ENCODE data around the gene MYO1C. TPM values are rescaled to one million over a fixed set of nuclear protein-coding genes. Genes with fewer than 3 reads are reported as not detected.

MYO1C gene
- total RNA-seq, 1 experiment from 2014 or later, result 171 TPM

DNA sequence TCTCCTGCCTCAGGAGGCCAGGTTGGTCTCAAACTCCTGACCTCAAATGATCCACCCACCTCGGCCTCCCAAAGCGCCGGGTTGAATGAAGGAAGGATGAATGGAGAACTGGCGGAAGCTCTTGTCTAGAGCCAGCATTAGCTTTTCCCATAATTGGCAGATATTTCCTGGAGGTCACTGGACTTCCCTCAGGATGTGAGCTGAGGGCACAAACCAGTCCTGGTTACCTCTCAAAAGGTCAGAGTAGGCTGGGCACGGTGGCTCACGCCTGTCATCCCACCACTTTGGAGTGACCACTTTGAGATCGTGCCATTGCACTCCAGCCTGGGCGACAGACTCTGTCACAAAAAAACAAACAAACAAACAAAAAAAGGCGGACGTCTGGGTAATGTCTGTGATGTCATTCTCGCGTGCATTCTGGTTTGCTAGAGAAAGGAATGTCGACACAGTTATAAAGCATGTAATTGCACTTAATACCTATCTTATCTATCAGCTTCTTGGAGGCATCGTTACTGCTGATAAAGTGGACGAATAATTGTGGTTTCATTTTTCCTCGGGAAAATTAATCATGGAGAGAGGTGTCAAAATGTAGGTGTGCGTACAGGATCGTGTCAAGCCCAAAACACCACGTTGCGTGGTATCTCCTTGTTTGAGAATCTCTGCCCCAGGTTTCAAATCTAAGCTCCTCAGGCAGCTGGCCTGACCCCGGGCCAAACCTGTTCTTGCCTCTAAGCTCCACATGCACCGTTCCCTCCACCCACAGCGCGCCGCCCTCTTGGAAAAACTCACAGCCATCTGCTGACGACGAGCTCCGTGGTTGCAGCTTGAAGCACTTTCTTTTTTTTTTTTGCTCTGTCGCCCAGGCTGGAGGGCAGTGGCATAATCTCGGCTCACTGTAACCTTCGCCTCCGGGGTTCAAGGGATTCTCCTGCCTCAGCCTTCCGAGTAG lies 30.0 kb downstream of the MYO1C start:
- TF ChIP-seq, protein P1, sequence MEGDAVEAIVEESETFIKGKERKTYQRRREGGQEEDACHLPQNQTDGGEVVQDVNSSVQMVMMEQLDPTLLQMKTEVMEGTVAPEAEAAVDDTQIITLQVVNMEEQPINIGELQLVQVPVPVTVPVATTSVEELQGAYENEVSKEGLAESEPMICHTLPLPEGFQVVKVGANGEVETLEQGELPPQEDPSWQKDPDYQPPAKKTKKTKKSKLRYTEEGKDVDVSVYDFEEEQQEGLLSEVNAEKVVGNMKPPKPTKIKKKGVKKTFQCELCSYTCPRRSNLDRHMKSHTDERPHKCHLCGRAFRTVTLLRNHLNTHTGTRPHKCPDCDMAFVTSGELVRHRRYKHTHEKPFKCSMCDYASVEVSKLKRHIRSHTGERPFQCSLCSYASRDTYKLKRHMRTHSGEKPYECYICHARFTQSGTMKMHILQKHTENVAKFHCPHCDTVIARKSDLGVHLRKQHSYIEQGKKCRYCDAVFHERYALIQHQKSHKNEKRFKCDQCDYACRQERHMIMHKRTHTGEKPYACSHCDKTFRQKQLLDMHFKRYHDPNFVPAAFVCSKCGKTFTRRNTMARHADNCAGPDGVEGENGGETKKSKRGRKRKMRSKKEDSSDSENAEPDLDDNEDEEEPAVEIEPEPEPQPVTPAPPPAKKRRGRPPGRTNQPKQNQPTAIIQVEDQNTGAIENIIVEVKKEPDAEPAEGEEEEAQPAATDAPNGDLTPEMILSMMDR (IDR thresholded peaks at IDR 0.05; ENCODE audit: insufficient read depth in 1 of 2, low read depth in 1 of 2, low read length in 1 of 2, severe bottlenecking in 1 of 2, unreplicated experiment in 1 of 2), result no peak
- POLR2A ChIA-PET, result interaction anchor here (0.6 to 1.2 kb wide), 3 partner anchors 11 to 97 kb away, joined by 3 read pairs; no protein-coding TSS in a partner anchor

DNA sequence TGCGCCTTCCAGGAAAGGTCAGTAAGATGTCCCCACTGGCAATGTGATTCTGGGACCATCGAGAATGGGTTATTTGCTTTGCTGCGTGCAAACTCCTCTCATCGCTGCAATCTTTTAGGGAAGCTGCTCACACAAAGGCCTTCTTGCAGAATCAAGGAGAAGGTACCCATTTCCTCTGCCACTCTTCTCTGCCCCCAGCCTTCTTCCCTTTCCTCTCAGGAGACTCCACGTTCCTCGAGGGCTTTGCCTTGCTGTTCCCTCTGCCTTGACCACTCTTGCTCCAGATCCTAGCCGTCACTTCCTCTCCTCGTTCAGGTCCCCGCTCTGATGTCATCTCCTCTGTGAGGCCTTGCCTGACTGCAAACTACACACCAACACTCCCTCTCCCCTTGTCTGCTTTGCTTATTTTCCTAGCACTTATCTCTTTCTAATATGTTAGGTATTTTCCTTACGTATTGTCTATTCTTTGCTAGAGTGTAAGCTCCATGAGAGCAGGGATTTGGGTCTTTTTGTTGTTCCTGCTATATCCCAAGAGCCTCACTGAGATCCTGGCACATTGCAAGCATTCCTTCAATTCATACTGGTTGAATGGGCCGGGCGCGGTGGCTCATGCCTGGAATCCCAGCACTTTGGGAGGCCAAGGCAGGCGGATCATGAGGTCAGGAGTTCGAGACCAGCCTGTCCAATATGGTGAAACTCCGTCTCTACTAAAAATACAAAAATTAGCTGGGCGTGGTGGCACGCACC lies 31.1 kb downstream of the MYO1C start:
- no peaks in the 10 kb centered on the region for H3K27me3 Mint-ChIP-seq (ENCODE audit: insufficient read depth, unreplicated experiment)
- H3K4me1 ChIP-seq, result peaks cover 11% of the 10 kb centered on the region; the same call in 1 of the 2 replicates
- intact Hi-C loops (cut with micrococcal nuclease; ENCODE audit: unreplicated experiment), result no loop called here
- CTCF ChIA-PET, result interaction anchor here (0.6 kb wide), 1 partner anchor 263 kb away, joined by 3 read pairs; the partner anchor contains the start of gene WDR81
- no peaks in the 10 kb centered on the region for H3K27me3 ChIP-seq (replicated peaks; ENCODE audit: control insufficient read depth, insufficient read depth, low read length)
- H3K4me3 ChIP-seq (ENCODE audit: low read depth, low read length), result no peak overlapping the region
- peaks cover 34% of the 10 kb centered on the region for H3K4me1 Mint-ChIP-seq (ENCODE audit: low read depth, unreplicated experiment)
- peak overlapping the region; percentile 73 for H3K27ac Mint-ChIP-seq (ENCODE audit: unreplicated experiment)
- peaks cover 64% of the 10 kb centered on the region for H3K36me3 Mint-ChIP-seq (ENCODE audit: insufficient read depth, unreplicated experiment)
- POLR2A ChIA-PET, result interaction anchor here (0.6 to 1.1 kb wide), 2 partner anchors 10 to 96 kb away, joined by 3 read pairs; no protein-coding TSS in a partner anchor
- H3K9me3 Mint-ChIP-seq (ENCODE audit: unreplicated experiment), result no peaks in the 10 kb centered on the region
- H3K36me3 ChIP-seq (ENCODE audit: control insufficient read depth, insufficient read depth, low read length), result no peaks in the 10 kb centered on the region; the same call in 1 of the 2 replicates
- DNase-seq, result no peak
- no peaks in the 10 kb centered on the region for H3K9me3 ChIP-seq
- peak overlapping the region; percentile 8 for H3K4me3 Mint-ChIP-seq (ENCODE audit: unreplicated experiment)
- BruUV-seq (replicated peaks), result no TSS peak
- TF ChIP-seq, protein P1 (IDR thresholded peaks at IDR 0.05; ENCODE audit: insufficient read depth in 1 of 2, low read depth in 1 of 2, low read length in 1 of 2, severe bottlenecking in 1 of 2, unreplicated experiment in 1 of 2), result no peak

More for the DNA sequence above, 30.0 kb downstream of the MYO1C start:
- Histone ChIP-seq H3K4me3 (ENCODE audit: low read depth, low read length) (no peak overlapping the region), H3K9me3 (no peaks in the 10 kb centered on the region), H3K36me3 (ENCODE audit: control insufficient read depth, insufficient read depth, low read length) (peaks cover 1% of the 10 kb centered on the region; the same call in 1 of the 2 replicates), H3K4me1 (peaks cover 10% of the 10 kb centered on the region; the same call in 1 of the 2 replicates), H3K27me3 (replicated peaks; ENCODE audit: control insufficient read depth, insufficient read depth, low read length) (no peaks in the 10 kb centered on the region)
- H3K4me1 Mint-ChIP-seq (ENCODE audit: low read depth, unreplicated experiment), result peaks cover 25% of the 10 kb centered on the region
- H3K4me3 Mint-ChIP-seq (ENCODE audit: unreplicated experiment), result peak overlapping the region; percentile 10
- H3K9me3 Mint-ChIP-seq (ENCODE audit: unreplicated experiment), result no peaks in the 10 kb centered on the region
- no peak for DNase-seq
- BruUV-seq (replicated peaks), result no TSS peak
- CTCF ChIA-PET, result interaction anchor here (0.9 kb wide), 1 partner anchor 97 kb away, joined by 3 read pairs; no protein-coding TSS in a partner anchor
- no peaks in the 10 kb centered on the region for H3K27me3 Mint-ChIP-seq (ENCODE audit: insufficient read depth, unreplicated experiment)
- H3K36me3 Mint-ChIP-seq (ENCODE audit: insufficient read depth, unreplicated experiment), result peaks cover 61% of the 10 kb centered on the region
- intact Hi-C loops (cut with micrococcal nuclease; ENCODE audit: unreplicated experiment), result no loop called here
- peak overlapping the region; percentile 69 for H3K27ac Mint-ChIP-seq (ENCODE audit: unreplicated experiment)

DNA sequence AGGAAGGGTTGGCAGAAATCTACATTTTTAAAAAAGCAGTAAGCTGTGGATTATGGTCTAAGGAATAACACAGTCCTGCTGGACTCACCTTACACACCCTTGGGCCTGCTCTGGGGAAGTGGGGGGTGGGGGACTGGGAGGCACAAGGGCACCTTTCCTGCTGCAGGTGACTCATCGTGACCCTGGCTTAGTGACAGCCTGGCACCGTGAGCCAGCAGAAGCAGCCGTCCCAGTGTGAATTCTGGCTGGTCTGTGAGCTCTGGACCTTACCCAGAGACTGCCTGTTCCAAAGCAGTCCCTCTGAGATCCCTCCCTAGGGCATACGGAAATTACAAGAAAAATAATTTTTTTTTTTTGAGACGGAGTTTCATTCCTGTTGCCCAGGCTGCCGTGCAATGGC lies 32.3 kb downstream of the MYO1C start:
- TF ChIP-seq, protein P1 (IDR thresholded peaks at IDR 0.05; ENCODE audit: insufficient read depth in 1 of 2, low read depth in 1 of 2, low read length in 1 of 2, severe bottlenecking in 1 of 2, unreplicated experiment in 1 of 2), result no peak
- Histone ChIP-seq H3K36me3 (ENCODE audit: control insufficient read depth, insufficient read depth, low read length) (no peaks in the 10 kb centered on the region; the same call in 1 of the 2 replicates), H3K4me1 (peaks cover 11% of the 10 kb centered on the region; the same call in 1 of the 2 replicates), H3K4me3 (ENCODE audit: low read depth, low read length) (no peak overlapping the region), H3K27me3 (replicated peaks; ENCODE audit: control insufficient read depth, insufficient read depth, low read length) (no peaks in the 10 kb centered on the region), H3K9me3 (no peaks in the 10 kb centered on the region)
- H3K9me3 Mint-ChIP-seq (ENCODE audit: unreplicated experiment), result no peaks in the 10 kb centered on the region
- no peak overlapping the region for H3K27ac Mint-ChIP-seq (ENCODE audit: unreplicated experiment)
- CTCF ChIA-PET, result no interaction called here
- no peak for DNase-seq
- H3K4me3 Mint-ChIP-seq (ENCODE audit: unreplicated experiment), result no peak overlapping the region
- H3K4me1 Mint-ChIP-seq (ENCODE audit: low read depth, unreplicated experiment), result peaks cover 34% of the 10 kb centered on the region
- no peaks in the 10 kb centered on the region for H3K27me3 Mint-ChIP-seq (ENCODE audit: insufficient read depth, unreplicated experiment)
- peaks cover 62% of the 10 kb centered on the region for H3K36me3 Mint-ChIP-seq (ENCODE audit: insufficient read depth, unreplicated experiment)
- no TSS peak for BruUV-seq (replicated peaks)
- POLR2A ChIA-PET, result no interaction called here
- intact Hi-C loops (cut with micrococcal nuclease; ENCODE audit: unreplicated experiment), result no loop called here
